Measurements from ENCODE around the gene PYDC2.
"Not testable (repeated sequence)": the region's sequence is repeated elsewhere in the genome, so short reads cannot be mapped to it uniquely, and the experiment has no call there.

The PYDC2 gene

GRCh38 chr3:191460360-191460759 lies 603 bp upstream of the PYDC2 start:
- no peak for DNase-seq (ENCODE audit: extremely low read depth in 1 of 2, low read depth in 1 of 2)

DNA sequence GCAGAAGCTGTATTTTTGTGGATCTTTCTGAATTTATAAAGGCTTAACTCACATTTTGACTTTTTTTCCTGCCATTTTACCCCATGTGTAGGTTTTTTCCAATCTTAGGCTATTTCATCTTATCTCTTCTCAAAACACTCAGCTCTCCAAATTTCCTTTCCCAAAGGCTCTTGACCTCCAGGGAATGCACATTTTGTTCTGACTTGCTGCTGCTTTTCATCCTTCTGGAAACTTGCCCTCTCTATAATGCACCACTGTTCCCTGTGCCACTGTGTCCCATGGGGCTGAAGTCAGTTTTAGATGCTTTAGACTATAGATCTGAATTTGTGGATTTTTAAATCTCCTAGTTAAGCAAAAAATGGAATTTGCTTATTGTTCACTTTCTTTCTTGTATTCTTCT lies 9.1 kb downstream of the PYDC2 start:
- DNase-seq (ENCODE audit: extremely low read depth in 1 of 2, low read depth in 1 of 2) = no peak

DNA sequence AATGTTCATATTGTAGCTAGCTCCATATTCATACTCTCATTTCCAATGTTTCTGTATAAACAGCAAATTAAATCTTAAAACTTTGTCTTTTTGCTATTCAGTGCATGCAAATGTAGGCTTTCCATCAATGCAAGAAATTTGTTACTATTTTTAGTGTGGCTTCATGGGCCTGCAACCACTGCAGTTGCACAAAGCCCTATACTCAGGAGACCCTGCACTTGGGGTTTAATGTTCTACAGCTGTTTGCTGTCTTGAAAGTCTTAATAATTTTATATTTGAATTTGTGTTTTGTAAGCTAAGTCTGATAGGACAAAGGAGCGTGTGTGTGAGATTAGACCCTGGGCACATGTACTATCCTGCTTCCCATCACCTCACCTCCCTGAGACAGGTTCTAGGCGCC lies 9.6 kb downstream of the PYDC2 start:
- DNase-seq (ENCODE audit: extremely low read depth in 1 of 2, low read depth in 1 of 2) = no peak

- DNase-seq (ENCODE audit: extremely low read depth in 1 of 2, low read depth in 1 of 2) = no peak
These were observed 12.8 kb downstream of the PYDC2 start for GRCh38 chr3:191473661-191474198.

- no peak for DNase-seq (ENCODE audit: extremely low read depth in 1 of 2, low read depth in 1 of 2)
These were observed 15.3 kb downstream of the PYDC2 start for GRCh38 chr3:191476066-191476772.

- DNase-seq (ENCODE audit: extremely low read depth in 1 of 2, low read depth in 1 of 2) = not testable (repeated sequence)
These were observed 23.0 kb downstream of the PYDC2 start for GRCh38 chr3:191483994-191484393.

GRCh38 chr3:191484461-191484860 lies 23.5 kb downstream of the PYDC2 start:
- DNase-seq (ENCODE audit: extremely low read depth in 1 of 2, low read depth in 1 of 2) = no peak

- DNase-seq (ENCODE audit: extremely low read depth in 1 of 2, low read depth in 1 of 2) = no peak
These were observed 31.6 kb downstream of the PYDC2 start for GRCh38 chr3:191492601-191493000.

DNA sequence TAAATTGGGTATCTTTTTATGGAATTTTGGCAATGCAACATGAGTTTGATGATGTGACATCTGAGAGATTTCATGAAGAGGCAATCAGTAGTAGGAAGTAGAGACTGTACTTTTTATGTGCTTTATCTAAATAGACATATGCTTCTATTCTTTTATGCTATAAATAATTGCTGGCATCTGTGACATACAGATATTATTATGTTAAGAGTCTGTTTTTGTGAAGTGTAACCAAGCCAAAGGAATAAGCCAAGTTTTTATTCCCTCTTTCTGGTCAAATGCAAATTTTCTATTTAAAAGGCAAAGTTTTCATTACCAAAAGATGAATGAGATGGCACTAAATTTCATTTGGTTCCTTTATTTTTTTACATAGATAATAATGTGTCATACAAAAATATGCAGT lies 32.4 kb downstream of the PYDC2 start:
- DNase-seq (ENCODE audit: extremely low read depth in 1 of 2, low read depth in 1 of 2) = no peak

DNA sequence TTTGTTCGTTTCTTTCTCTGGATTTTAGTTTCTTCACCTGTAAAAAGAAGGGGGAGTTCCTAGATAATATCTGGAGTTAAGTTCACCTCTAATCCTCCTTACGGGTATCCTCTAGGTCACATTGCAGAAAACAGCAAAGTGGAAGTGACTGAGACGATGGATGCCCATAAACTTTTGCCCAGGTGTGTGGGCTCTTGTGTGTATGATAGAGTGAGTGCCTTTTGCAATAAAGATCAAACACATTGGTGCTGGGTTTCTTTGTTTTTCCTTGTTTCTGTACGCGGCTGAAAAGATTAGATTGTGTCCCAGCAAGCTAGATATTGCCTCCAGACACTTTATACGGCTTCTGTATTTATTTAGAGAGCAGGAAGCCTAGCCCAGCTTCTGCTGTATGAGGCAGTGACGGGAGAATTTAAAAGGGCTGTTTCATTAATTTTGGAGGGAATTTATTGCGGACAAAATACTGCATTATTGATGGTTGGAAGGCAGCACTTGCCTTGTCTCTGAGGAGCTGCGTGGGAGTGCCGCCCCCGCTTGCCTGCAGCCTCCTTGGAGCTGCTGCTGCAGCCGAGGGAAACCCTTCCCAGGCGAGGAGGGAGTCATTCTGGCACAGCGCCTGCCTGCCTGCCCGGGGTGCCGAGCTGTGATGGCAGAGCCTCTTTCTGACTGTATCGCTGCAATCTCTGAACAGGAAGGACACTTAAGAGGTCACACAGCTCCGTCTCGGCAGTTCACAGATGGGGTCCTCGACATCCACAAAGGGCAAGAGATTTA lies 38.5 kb downstream of the PYDC2 start:
- no peak for DNase-seq (ENCODE audit: extremely low read depth in 1 of 2, low read depth in 1 of 2)

- no peak for DNase-seq (ENCODE audit: extremely low read depth in 1 of 2, low read depth in 1 of 2)
These were observed 39.9 kb downstream of the PYDC2 start for GRCh38 chr3:191500892-191501291.

- no peak for DNase-seq (ENCODE audit: extremely low read depth in 1 of 2, low read depth in 1 of 2)
These were observed 41.6 kb downstream of the PYDC2 start for GRCh38 chr3:191502583-191502982.

GRCh38 chr3:191509078-191509477 lies 48.1 kb downstream of the PYDC2 start:
- no peak for DNase-seq (ENCODE audit: extremely low read depth in 1 of 2, low read depth in 1 of 2)

All from stimulated activated CD8-positive, alpha-beta memory T cell treated with anti-CD3 and anti-CD28 coated beads, Interleukin-7, amount 100 ng/mL, for 48 hours (primary cell).